ENCODE data around the gene OTUD1. TPM values are rescaled to one million over a fixed set of nuclear protein-coding genes. Genes with fewer than 3 reads are reported as not detected.

Gene OTUD1
- total and polyA plus RNA-seq, 3 donors from 2014 or later, result 15.9 to 19.0 (median 17.8) TPM

GRCh38 chr10:23419201-23419600, 19.7 kb upstream of the OTUD1 start:
- intact Hi-C loops (cut with DNase I; ENCODE audit: low total_unique reads), result no loop called here
- Histone ChIP-seq H3K4me1 (no peaks in the 10 kb centered on the region), H3K27ac (no peak overlapping the region), H3K36me3 (ENCODE audit: low read depth, missing control alignments) (no peaks in the 10 kb centered on the region), H3K9me3 (no peaks in the 10 kb centered on the region), H3K27me3 (no peaks in the 10 kb centered on the region), H3K4me3 (no peak overlapping the region)
- WGBS, 2 donors, result 76 to 77% methylated on average over 5 of the region's 5 CpGs
- TF ChIP-seq, protein P1, sequence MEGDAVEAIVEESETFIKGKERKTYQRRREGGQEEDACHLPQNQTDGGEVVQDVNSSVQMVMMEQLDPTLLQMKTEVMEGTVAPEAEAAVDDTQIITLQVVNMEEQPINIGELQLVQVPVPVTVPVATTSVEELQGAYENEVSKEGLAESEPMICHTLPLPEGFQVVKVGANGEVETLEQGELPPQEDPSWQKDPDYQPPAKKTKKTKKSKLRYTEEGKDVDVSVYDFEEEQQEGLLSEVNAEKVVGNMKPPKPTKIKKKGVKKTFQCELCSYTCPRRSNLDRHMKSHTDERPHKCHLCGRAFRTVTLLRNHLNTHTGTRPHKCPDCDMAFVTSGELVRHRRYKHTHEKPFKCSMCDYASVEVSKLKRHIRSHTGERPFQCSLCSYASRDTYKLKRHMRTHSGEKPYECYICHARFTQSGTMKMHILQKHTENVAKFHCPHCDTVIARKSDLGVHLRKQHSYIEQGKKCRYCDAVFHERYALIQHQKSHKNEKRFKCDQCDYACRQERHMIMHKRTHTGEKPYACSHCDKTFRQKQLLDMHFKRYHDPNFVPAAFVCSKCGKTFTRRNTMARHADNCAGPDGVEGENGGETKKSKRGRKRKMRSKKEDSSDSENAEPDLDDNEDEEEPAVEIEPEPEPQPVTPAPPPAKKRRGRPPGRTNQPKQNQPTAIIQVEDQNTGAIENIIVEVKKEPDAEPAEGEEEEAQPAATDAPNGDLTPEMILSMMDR (IDR thresholded peaks at IDR 0.05), result no peak
- no peak for TF ChIP-seq POLR2A (IDR thresholded peaks at IDR 0.05)
- no peak for DNase-seq

DNA sequence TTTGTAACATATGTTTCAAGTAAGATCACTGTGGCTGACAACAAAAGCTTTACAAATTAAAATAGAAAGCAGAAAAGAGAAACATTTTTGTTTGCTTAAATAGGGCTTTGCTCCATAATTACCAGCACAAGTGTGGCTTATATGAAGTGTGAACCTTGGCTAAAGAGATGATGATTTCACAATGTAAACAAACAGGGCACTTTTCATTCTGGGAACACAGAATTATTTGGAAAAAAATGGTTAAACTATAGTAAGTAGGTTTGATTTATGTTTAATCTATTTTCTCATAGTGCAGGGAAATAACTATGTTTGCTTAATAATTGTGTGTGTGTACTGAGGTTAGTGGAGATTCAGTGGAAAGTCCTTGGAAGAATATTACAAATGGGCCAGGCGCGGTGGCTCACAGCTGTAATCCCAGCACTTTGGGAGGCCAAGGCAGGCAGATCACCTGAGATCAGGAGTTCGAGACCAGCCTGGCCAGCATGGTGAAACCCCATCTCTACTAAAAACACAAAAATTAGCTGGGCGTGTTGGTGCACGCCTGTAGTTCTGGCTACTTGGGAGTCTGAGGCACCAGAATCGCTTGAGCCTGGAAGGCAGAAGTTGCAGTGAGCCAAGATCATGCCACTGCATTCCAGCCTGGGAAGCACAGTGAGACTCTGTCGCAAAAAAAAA, 19.1 kb upstream of the OTUD1 start:
- no peaks in the 10 kb centered on the region for H3K27me3 ChIP-seq
- no peak for DNase-seq
- TF ChIP-seq POLR2A (IDR thresholded peaks at IDR 0.05), result no peak
- TF ChIP-seq, protein P1 (IDR thresholded peaks at IDR 0.05), result no peak
- no peak overlapping the region for H3K27ac ChIP-seq
- 83 to 88% methylated on average over 7 of the region's 7 CpGs for WGBS, 2 donors
- H3K36me3 ChIP-seq (ENCODE audit: low read depth, missing control alignments), result no peaks in the 10 kb centered on the region
- H3K9me3 ChIP-seq, result no peaks in the 10 kb centered on the region
- intact Hi-C loops (cut with DNase I; ENCODE audit: low total_unique reads), result no loop called here
- no peaks in the 10 kb centered on the region for H3K4me1 ChIP-seq
- no peak overlapping the region for H3K4me3 ChIP-seq

GRCh38 chr10:23421397-23421796, 17.5 kb upstream of the OTUD1 start:
- intact Hi-C loops (cut with DNase I; ENCODE audit: low total_unique reads), result no loop called here
- no peaks in the 10 kb centered on the region for H3K4me1 ChIP-seq
- no peaks in the 10 kb centered on the region for H3K36me3 ChIP-seq (ENCODE audit: low read depth, missing control alignments)
- TF ChIP-seq POLR2A (IDR thresholded peaks at IDR 0.05), result no peak
- TF ChIP-seq, protein P1 (IDR thresholded peaks at IDR 0.05), result no peak
- no peak overlapping the region for H3K27ac ChIP-seq
- WGBS, 2 donors, result 81 to 100% methylated on average over 1 of the region's 1 CpG
- H3K27me3 ChIP-seq, result no peaks in the 10 kb centered on the region
- DNase-seq, result no peak
- H3K4me3 ChIP-seq, result no peak overlapping the region
- no peaks in the 10 kb centered on the region for H3K9me3 ChIP-seq

DNA sequence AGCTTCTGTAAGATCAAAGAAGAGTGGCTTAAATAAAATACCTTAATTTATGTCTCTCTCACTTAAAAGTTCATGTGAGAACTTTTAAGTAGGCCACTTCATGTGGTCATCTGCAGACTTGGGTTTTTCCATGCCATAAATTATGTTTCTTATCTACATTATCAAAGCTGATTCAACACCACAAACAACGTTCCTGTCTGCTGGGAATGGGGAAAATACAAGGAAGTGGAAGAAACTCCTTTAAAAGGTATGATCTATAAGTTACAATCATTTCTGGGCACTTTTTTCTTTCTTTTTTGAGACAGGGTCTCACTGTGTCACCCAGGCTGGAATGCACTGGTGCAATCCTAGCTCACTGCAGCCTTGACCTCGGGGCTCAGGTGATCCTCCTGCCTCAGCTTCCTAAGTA, 16.9 kb upstream of the OTUD1 start:
- Histone ChIP-seq H3K27ac (no peak overlapping the region), H3K9me3 (no peaks in the 10 kb centered on the region), H3K27me3 (no peaks in the 10 kb centered on the region), H3K4me1 (no peaks in the 10 kb centered on the region), H3K36me3 (ENCODE audit: low read depth, missing control alignments) (no peaks in the 10 kb centered on the region), H3K4me3 (no peak overlapping the region)
- intact Hi-C loops (cut with DNase I; ENCODE audit: low total_unique reads), result no loop called here
- no peak for DNase-seq
- 52 to 53% methylated on average over 2 of the region's 2 CpGs for WGBS, 2 donors
- no peak for TF ChIP-seq POLR2A (IDR thresholded peaks at IDR 0.05)
- TF ChIP-seq, protein P1 (IDR thresholded peaks at IDR 0.05), result no peak

DNA sequence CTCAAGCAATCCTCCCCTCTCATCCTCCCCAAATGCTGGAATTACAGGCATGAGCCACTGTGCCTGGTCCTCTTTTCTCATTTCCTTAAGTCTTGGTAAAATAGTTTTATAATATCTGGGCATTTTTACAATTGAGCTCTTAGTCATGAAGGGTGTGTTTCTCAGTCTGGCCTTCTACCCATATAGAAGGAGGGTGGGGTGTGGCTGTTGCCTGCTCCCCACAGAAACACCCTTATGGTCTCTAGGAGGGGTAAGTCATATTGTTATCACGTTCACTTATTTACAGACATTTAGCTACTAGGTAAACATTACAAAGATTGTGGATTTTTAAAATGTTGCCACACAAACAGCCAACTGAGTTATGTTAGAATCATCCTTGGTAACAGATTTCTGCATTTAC, 6.7 kb upstream of the OTUD1 start:
- Histone ChIP-seq H3K27me3 (no peaks in the 10 kb centered on the region), H3K4me1 (no peaks in the 10 kb centered on the region), H3K27ac (no peak overlapping the region), H3K36me3 (ENCODE audit: low read depth, missing control alignments) (no peaks in the 10 kb centered on the region), H3K9me3 (no peaks in the 10 kb centered on the region), H3K4me3 (no peak overlapping the region)
- intact Hi-C loops (cut with DNase I; ENCODE audit: low total_unique reads), result no loop called here
- 71 to 78% methylated on average over 1 of the region's 1 CpG for WGBS, 2 donors
- DNase-seq, result no peak
- TF ChIP-seq, protein P1 (IDR thresholded peaks at IDR 0.05), result no peak
- no peak for TF ChIP-seq POLR2A (IDR thresholded peaks at IDR 0.05)

Data from testis (tissue), 3 donors.